Coronary artery (tissue), 2 donors: Measurements from ENCODE around the gene LAGE3.

Experiments
- DNase-seq: peaks from one replicate; pipeline ENCODE4 v3.0.0-alpha.2; 2017; ENCODE audit warnings: low spot score
- H3K27ac ChIP-seq, 2 donors: fragments of 200-600 bp; sonication (generic); one replicate each; pipeline ENCODE4 v1.5.1; 2016 to 2019
- H3K4me3 ChIP-seq: fragments of 200-600 bp; sonication (generic); 2 replicates; pipeline ENCODE4 v1.5.1; 2016; ENCODE audit warnings: mild to moderate bottlenecking, moderate library complexity
- CTCF ChIP-seq: fragments of 200-600 bp; sonication (generic); IDR thresholded peaks from one replicate; pipeline ENCODE4 v1.5.1; 2019; ENCODE audit warnings: antibody characterized with exemption

LAGE3 gene

GRCh38 chrX:154452823-154453222, 26.3 kb downstream of the LAGE3 start:
- DNase-seq, result no peak
- H3K4me3 ChIP-seq, result no peak overlapping the region
- no peak overlapping the region for H3K27ac ChIP-seq
- TF ChIP-seq CTCF, result no peak

GRCh38 chrX:154450312-154450711, 28.8 kb downstream of the LAGE3 start:
- TF ChIP-seq CTCF, result no peak

GRCh38 chrX:154449618-154450017, 29.5 kb downstream of the LAGE3 start:
- DNase-seq, result no peak
- Histone ChIP-seq H3K4me3 (no peak overlapping the region), H3K27ac (no peak overlapping the region)
- TF ChIP-seq CTCF, result no peak

More at GRCh38 chrX:154450312-154450711, 28.8 kb downstream of the LAGE3 start:
- H3K4me3 ChIP-seq, result no peak overlapping the region
- no peak overlapping the region for H3K27ac ChIP-seq
- no peak for DNase-seq

- DNase-seq, result no peak
- TF ChIP-seq CTCF, result no peak
- H3K4me3 ChIP-seq, result no peak overlapping the region
Observed at GRCh38 chrX:154448484-154448883, 30.6 kb downstream of the LAGE3 start.

GRCh38 chrX:154446430-154446829, 32.7 kb downstream of the LAGE3 start:
- no peak overlapping the region for H3K27ac ChIP-seq
- TF ChIP-seq CTCF, result no peak
- no peak overlapping the region for H3K4me3 ChIP-seq
- DNase-seq, result no peak

More at GRCh38 chrX:154448484-154448883, 30.6 kb downstream of the LAGE3 start:
- H3K27ac ChIP-seq, result no peak overlapping the region

- Histone ChIP-seq H3K27ac (no peak overlapping the region), H3K4me3 (peak overlapping the region; percentile 73)
- TF ChIP-seq CTCF, result no peak
- no peak for DNase-seq
Observed at GRCh38 chrX:154445776-154446175, 33.3 kb downstream of the LAGE3 start.

- peak overlapping the region; percentile 73 for H3K4me3 ChIP-seq
- no peak for DNase-seq
- TF ChIP-seq CTCF, result no peak
- H3K27ac ChIP-seq, result peak overlapping the region; percentile 74 to 84
Observed at GRCh38 chrX:154444755-154445246, 34.3 kb downstream of the LAGE3 start.
